ENCODE data around the gene TTC39B.

TTC39B gene

DNA sequence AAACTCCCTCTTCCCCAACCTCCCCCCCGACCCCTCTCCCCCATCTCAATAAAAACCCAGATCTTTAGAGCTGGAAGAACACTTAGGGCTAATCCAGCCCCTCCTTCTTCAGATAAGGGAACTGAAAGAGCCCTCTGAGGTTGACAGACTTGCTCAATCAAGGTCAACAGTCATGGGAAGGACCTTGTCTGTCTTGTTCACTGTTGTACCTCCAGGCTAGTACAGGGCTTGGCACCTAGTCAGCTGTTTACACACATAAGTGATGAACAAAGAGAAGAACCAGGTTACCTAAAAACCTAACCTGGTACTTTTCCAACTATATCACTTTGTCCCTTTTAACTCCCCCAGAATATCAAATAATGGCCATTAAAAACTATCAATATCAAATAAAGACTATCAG lies 2.4 kb downstream of the TTC39B start:
- no peak for DNase-seq (ENCODE audit: low spot score)

DNA sequence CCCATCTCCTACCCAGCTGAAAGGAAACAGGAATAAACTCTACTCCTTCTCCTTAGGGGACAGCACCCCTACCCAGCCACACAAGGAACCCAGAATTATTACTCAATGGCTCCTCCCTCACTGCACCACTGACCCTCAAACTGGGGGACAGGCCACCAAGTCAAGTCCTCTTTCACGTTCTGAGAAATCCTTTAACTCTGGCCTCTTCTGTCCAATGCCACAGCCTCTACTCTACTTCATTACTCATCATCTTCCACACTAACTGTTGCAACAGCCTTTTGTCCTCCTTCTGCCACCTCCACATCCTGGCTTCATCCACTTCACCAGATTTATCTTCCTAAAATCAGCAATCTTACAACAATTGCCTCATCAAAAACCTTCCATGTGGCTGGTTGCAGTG lies 6.8 kb downstream of the TTC39B start:
- DNase-seq (ENCODE audit: low spot score) = no peak

- no peak for DNase-seq (ENCODE audit: low spot score)
These were observed 7.6 kb downstream of the TTC39B start for GRCh38 chr9:15299374-15299939.

- DNase-seq (ENCODE audit: low spot score) = no peak
These were observed 8.7 kb downstream of the TTC39B start for GRCh38 chr9:15298362-15298761.

DNA sequence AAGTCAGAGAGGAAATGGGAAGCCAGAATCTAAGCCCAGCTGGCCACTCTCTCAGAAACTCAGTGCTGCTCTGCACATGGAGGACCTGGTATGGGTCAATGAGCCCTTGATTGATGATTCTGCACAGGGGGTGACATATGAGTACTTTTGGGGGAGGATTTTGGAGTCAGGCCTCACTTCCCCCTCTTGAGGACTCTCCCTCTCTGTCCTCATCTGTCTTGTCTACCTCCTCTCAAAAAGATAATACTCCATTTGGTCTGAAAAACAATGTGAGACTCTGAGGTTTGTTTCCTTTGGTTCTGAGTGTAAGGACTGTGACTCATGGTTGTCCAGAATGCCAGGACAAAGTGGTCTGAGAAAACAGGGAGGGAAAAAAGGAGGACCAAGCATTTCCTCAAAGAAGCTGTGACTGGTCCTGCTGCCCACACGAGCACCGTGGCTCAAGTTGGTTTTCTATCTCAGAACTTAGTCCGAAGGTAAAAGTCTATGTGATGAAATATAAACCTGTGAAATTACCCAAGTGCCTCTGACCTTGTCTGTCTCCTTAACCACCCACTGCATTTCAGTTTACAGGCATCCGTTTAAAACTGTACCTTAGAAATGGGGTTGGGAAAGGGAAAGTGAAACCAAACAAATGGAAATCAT lies 11.1 kb downstream of the TTC39B start:
- DNase-seq (ENCODE audit: low spot score) = no peak

DNA sequence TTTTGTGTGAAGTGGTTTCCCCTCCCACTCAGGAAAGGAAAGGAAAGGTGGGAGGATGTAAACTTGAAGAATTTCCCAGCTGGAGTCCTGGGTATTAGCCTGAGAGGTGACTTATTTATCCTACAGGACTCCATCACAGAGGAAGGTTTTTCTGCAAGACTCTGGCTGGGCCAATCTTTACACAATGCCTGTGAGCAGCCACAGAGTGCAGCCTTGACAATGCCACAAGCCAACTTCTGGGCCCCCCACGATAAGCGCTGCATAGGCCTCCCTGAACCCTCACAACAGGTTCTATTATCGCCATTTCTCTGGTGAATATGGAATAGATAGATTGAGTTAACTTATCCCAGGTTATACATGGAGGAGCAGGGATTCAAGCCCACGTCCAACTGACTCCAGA lies 12.4 kb downstream of the TTC39B start:
- DNase-seq (ENCODE audit: low spot score) = no peak

GRCh38 chr9:15293804-15294316 lies 13.2 kb downstream of the TTC39B start:
- no peak for DNase-seq (ENCODE audit: low spot score)

GRCh38 chr9:15293084-15293483 lies 13.9 kb downstream of the TTC39B start:
- no peak for DNase-seq (ENCODE audit: low spot score)

DNA sequence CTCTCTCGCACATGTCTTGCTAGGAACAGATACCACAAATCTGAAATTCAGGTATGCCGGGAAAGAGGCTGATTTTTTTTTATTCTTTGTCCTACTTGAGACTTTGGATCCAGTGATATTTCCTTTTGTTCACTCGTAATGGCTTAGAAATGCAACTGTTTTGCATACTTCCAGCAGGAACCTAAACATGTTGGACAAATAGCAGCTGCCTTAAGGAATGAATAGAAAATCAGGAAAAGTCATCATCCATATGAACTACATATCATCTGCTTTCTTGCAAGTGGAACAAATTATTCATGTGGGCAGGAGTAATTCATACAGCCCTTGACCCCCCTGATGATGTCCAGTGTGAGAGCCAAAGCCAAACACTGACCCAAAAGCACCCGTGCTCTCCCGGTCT lies 17.4 kb downstream of the TTC39B start:
- no peak for DNase-seq (ENCODE audit: low spot score)

DNA sequence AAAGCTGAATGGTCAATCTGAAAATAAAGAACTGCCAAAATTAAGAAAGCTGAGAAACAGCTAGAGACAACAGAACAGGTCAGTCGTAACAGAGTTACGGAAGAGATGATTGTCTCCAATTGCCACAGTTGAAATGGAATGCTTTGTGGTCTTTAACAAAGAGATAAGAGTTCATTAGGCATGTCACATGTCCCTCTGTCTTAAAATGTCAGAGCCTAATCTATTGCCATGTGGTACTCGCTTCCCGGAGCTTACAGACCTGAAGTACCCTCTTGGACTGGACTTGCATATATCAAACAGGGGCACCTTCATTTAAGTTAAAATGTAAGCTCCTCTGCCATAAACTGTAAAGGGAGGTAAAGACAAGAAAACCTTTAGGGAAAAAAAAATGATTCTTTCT lies 19.7 kb downstream of the TTC39B start:
- DNase-seq (ENCODE audit: low spot score) = no peak

- no peak for DNase-seq (ENCODE audit: low spot score)
These were observed 20.7 kb downstream of the TTC39B start for GRCh38 chr9:15286161-15286821.

DNA sequence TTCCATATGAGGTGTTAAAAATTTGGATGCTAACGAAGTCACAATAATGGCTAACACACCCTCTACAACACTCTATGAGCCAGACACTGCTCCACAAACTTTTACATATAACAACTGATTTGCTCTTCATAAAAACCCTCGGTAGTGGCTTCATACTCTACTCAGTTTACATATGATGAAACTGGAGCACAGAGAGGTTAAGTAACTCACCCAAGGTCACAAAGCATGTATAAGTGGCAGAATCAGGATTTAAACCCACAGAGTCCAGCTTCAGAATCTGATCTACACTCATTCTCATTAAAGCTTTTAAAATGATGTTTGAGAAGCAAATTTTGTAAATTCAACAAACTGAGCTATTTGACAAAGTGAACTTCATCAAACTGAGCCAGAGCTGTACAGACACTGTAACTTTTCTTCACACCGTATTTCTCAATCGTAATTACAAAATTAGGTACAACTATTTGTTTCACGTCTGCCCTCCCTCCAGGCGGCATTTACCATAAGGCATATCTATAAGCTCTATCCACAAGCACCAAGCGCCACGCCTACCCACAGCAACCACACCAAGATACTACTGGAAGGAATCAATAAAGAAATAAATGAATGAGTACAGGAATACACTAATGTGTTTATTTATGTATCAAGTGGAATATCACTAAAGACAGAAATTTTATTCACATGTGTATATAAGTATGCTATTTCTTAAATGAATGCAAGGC lies 24.3 kb downstream of the TTC39B start:
- no peak for DNase-seq (ENCODE audit: low spot score)

- DNase-seq (ENCODE audit: low spot score) = no peak
These were observed 26.4 kb downstream of the TTC39B start for GRCh38 chr9:15280647-15281046.

DNA sequence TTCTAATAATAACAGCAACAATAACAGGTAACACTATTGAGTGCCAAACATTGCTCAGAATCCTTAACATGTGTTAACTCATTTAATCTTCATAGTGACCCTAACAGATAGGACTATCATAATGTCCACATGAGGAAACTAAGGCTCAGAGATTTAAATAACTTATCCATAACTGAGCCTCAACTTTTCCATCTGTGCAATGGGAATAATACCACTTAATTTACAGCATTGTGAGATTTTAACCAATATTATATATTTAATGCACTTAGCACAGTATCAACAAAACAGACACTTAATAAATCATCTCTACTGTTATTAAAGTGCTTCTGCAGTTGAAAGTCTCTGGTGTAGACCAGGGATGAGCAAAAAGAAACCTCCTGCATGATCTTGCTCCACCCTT lies 28.2 kb downstream of the TTC39B start:
- no peak for DNase-seq (ENCODE audit: low spot score)

DNA sequence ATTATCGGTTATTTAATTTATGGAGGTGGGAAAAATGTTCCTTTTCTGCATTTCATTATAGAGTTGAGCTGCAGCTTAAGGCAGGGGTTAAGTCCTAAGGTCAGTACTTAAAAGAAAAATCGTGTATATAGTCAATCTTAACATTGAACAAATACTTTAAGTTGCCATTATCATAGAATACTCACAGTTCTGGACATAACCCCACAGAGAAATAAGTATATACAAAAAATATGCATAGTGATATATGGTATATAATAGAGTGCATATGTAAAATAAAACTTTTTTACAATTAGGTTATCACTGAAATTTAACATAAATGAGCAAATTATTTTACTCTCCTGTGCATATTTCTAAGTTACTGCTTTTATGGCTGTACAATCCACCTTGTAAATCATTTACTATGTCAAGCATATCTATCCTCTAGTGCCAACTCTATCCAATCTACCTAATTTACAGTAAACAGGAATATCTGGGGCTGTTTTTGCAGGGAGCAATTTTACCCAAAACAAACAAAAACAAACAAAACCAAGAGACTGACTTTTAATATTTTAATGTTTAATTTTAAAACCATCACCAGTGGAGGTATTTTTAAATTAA lies 28.8 kb downstream of the TTC39B start:
- no peak for DNase-seq (ENCODE audit: low spot score)

DNA sequence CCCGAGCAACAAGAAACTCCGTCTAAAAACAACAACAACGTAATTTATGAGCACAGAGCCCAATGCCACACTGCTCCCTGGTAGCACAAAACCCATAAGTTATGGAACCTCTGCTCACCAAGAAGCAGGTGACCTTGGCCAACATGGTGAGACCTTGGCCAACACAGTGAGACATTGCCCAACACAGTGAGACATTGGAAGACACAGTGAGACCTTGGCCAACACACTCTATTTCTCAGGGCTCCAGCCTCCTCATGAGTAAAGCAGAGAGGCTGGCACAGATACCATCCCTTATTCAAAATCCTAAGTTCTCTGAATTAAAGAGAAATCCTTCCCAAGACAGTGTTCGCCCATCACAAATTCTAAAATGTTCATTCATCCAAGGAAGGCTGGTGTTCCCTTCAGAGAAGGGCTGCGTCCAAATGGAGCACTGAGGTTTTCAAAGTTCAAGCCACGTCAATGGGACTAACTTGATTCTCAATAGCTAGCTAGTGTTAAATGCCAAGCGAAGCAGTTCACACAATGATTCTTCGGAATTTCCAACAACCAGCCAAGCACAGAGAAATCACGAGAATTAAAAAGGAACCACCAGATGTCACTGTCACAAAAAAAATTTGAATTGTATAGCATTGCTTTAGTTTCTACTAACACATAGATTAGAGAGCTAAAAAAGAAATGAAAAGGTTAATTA lies 29.5 kb downstream of the TTC39B start:
- no peak for DNase-seq (ENCODE audit: low spot score)

GRCh38 chr9:15276328-15276938 lies 30.6 kb downstream of the TTC39B start:
- DNase-seq (ENCODE audit: low spot score) = no peak

DNA sequence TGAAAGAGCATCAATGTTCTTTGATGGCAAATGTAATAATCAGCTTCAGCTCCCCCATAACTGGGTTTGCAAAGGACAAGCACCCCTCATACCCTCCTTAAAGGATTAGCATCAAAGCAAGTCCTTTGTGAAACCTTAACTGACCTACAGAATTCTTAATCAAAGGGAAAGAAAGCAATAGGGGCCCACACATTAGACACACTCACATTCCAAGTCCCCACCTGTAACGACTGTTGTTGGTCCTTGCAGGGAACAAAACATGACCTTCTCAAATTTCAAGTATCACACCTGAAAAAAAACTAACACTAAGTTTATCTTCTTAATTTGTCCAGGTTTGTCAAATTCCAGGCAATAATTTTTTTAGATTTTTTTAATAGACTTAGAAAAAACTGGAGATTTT lies 32.6 kb downstream of the TTC39B start:
- no peak for DNase-seq (ENCODE audit: low spot score)

- no peak for DNase-seq (ENCODE audit: low spot score)
These were observed 34.6 kb downstream of the TTC39B start for GRCh38 chr9:15272377-15272928.

GRCh38 chr9:15271403-15271802 lies 35.6 kb downstream of the TTC39B start:
- DNase-seq (ENCODE audit: low spot score) = no peak

- DNase-seq (ENCODE audit: low spot score) = no peak
These were observed 38.2 kb downstream of the TTC39B start for GRCh38 chr9:15268782-15269181.

Measured in HuH-7.5 (cell line).